B cell (primary cell): ENCODE data around the gene SAPCD2. TPM values are rescaled to one million over a fixed set of nuclear protein-coding genes. Genes with fewer than 3 reads are reported as not detected.

Experiments used
- ATAC-seq: fragments of 200-7000 bp; cut with Tn5 transposase; one replicate; pipeline ENCODE4 v1.10.0; 2021; ENCODE audit warnings: low read depth, mild to moderate bottlenecking, moderate number of reproducible peaks, moderate library complexity
- CTCF ChIA-PET: fragments of 350-600 bp; sonication (Branson Sonifier 250); formaldehyde crosslinking; loops from one replicate; lab custom pipeline; 2021; ENCODE audit warnings: antibody characterized with exemption, inconsistent platforms; lab: Charles Lee
- POLR2A ChIA-PET: fragments of 350-600 bp; sonication (Branson Sonifier 250); formaldehyde crosslinking; loops from one replicate; lab custom pipeline; 2021; ENCODE audit warnings: antibody characterized with exemption; lab: Charles Lee
- DNase-seq: peaks from one replicate; pipeline ENCODE4 v3.0.0; 2013
- H2AFZ ChIP-seq: 2 replicates; pipeline ENCODE4 v1.6.1; 2012; ENCODE audit warnings: mild to moderate bottlenecking, low read depth, low read length; ENCODE audit not compliant: insufficient read depth, poor library complexity, severe bottlenecking
- H3K27ac ChIP-seq, 2 donors: 1 replicate in 1 of 2; 2 replicates in 1 of 2; pipeline ENCODE4 v1.5.1; 2012 to 2013; ENCODE audit warnings: low read length in 2 of 2, mild to moderate bottlenecking in 2 of 2, moderate library complexity in 1 of 2
- H3K27me3 ChIP-seq, 4 experiments: fragments of 200-600 bp in 1 of 4; sonication (generic) in 1 of 4; replicated peaks in 1 of 4; 1 replicate in 2 of 4; 2 replicates in 2 of 4; pipeline versions ENCODE4 v1.6.1 to v1.7.0; 2013 to 2016; ENCODE audit warnings: low read length in 3 of 4, mild to moderate bottlenecking in 2 of 4, mixed read lengths in 1 of 4, moderate library complexity in 1 of 4; ENCODE audit not compliant: insufficient read depth in 4 of 4, control insufficient read depth in 3 of 4; ENCODE audit errors: control extremely low read depth in 1 of 4
- H3K36me3 ChIP-seq, 2 experiments: replicated peaks in 1 of 2; 1 replicate in 1 of 2; 2 replicates in 1 of 2; pipeline versions ENCODE4 v1.6.1 to v1.7.1; 2013; ENCODE audit warnings: low read length in 1 of 2; ENCODE audit not compliant: insufficient read depth in 2 of 2, control insufficient read depth in 1 of 2; ENCODE audit errors: control extremely low read depth in 1 of 2, extremely low read depth in 1 of 2
- H3K4me1 ChIP-seq, 2 donors: fragments of 200-600 bp in 1 of 2; sonication (generic) in 1 of 2; 1 replicate in 1 of 2; 2 replicates in 1 of 2; pipeline versions ENCODE4 v1.5.1 to v1.6.1; 2013 to 2017; ENCODE audit warnings: low read length in 2 of 2; ENCODE audit not compliant: control insufficient read depth in 2 of 2, insufficient read depth in 2 of 2
- H3K4me2 ChIP-seq: replicated peaks from 2 replicates; pipeline ENCODE3; 2012; ENCODE audit warnings: mild to moderate bottlenecking, low read depth, low read length; ENCODE audit not compliant: poor library complexity, severe bottlenecking
- H3K4me3 ChIP-seq, 5 experiments: fragments of 200-600 bp in 1 of 5; sonication (generic) in 1 of 5; 1 replicate in 3 of 5; 2 replicates in 2 of 5; pipeline versions ENCODE4 v1.5.1 to v1.7.0; 2011 to 2016; ENCODE audit warnings: low read length in 4 of 5, mild to moderate bottlenecking in 4 of 5, low read depth in 2 of 5, control low read depth in 1 of 5, moderate library complexity in 1 of 5; ENCODE audit not compliant: insufficient read depth in 1 of 5; ENCODE audit errors: control extremely low read depth in 1 of 5, extremely low read depth in 1 of 5
- H3K79me2 ChIP-seq: fragments of 200-600 bp; sonication (generic); one replicate; pipeline ENCODE4 v1.6.0; 2016; ENCODE audit warnings: low read length; ENCODE audit not compliant: control insufficient read depth, insufficient read depth
- H3K9ac ChIP-seq: fragments of 200-600 bp; sonication (generic); 2 replicates; pipeline ENCODE4 v1.6.1; 2017; ENCODE audit warnings: mild to moderate bottlenecking, low read length, moderate library complexity
- H3K9me3 ChIP-seq, 3 donors: one replicate each; pipeline versions ENCODE4 v1.6.1 to v1.7.1; 2013; ENCODE audit warnings: low read length in 2 of 3; ENCODE audit not compliant: control insufficient read depth in 2 of 3, insufficient read depth in 1 of 3; ENCODE audit errors: control extremely low read depth in 1 of 3
- H4K20me1 ChIP-seq: 2 replicates; pipeline ENCODE4 v1.6.0; 2012; ENCODE audit warnings: mild to moderate bottlenecking, low read length; ENCODE audit not compliant: insufficient read depth, control insufficient read depth, poor library complexity, severe bottlenecking
- H3K27ac Mint-ChIP-seq: one replicate; pipeline ENCODE4 v1.8.0; 2021; ENCODE audit warnings: mixed read lengths
- H3K27me3 Mint-ChIP-seq: one replicate; pipeline ENCODE4 v1.8.0; 2021; ENCODE audit warnings: mixed read lengths
- H3K4me1 Mint-ChIP-seq: one replicate; pipeline ENCODE4 v1.8.0; 2021; ENCODE audit warnings: mixed read lengths
- H3K4me3 Mint-ChIP-seq: one replicate; pipeline ENCODE4 v1.8.0; 2021; ENCODE audit warnings: mixed read lengths
- H3K9me3 Mint-ChIP-seq: one replicate; pipeline ENCODE4 v1.8.0; 2022; ENCODE audit warnings: mixed read lengths; ENCODE audit not compliant: insufficient read depth
- CTCF ChIP-seq: fragments of 200-600 bp; IDR thresholded peaks from one replicate; pipeline ENCODE4 v1.8.0; 2022; ENCODE audit warnings: antibody characterized with exemption, mild to moderate bottlenecking
- EZH2 ChIP-seq: IDR thresholded peaks from 2 replicates; pipeline ENCODE4 v1.6.1; 2012; ENCODE audit warnings: borderline replicate concordance, low read depth, mild to moderate bottlenecking, moderate library complexity, low read length; ENCODE audit not compliant: insufficient read depth, poor library complexity, severe bottlenecking
- WGBS: methylation state at CpG from one replicate; pipeline ENCODE4 v1.1.5; 2013; ENCODE audit warnings: missing lambda C conversion rate; ENCODE audit not compliant: insufficient coverage; 5-methylcytosine and 5-hydroxymethylcytosine counted together
- intact Hi-C: fragments of 100-400 bp; cut with micrococcal nuclease; formaldehyde crosslinking; loops from one replicate; pipeline ENCODE4 v1.10.0; 2022
- polyA plus RNA-seq: library from polyadenylated mRNA; depleted of rRNA; stranded (reverse); fragments of >200 nt; gene quantifications from 2 replicates; pipeline ENCODE4 v1.2.3, GENCODE V29; 2012
- total RNA-seq, 2 donors: library from RNA; stranded (reverse); fragments of 120-200 nt in 1 of 2; gene quantifications; 1 replicate in 1 of 2; 2 replicates in 1 of 2; pipeline versions ENCODE4 v1.2.3 to v1.2.4, GENCODE V29; 2013 to 2022

Gene SAPCD2
- total and polyA plus RNA-seq, 2 donors (not counting 1 experiment from before 2014, with no cell fraction given), result 0.39 to 0.69 TPM

- Histone ChIP-seq H3K27me3 (no peaks in the 10 kb centered on the region), H4K20me1 (peaks cover 11% of the 10 kb centered on the region), H3K9me3 (peaks cover 0 to 7% (median 0%) of the 10 kb centered on the region in 3 donors), H3K36me3 (no peaks in the 10 kb centered on the region), H2AFZ (peak overlapping the region; percentile 83), H3K4me3 (peak overlapping the region in 4 of 5 experiments; percentile 64 to 77 (median 66)), H3K4me2 (peak overlapping the region; percentile 100), H3K27ac (peak overlapping the region in 1 of 2 donors; percentile 24), H3K9ac (peak overlapping the region; percentile 70), H3K4me1 (peaks cover 55 to 71% of the 10 kb centered on the region in 2 donors), H3K79me2 (peaks cover 12% of the 10 kb centered on the region)
- ATAC-seq (peak; percentile 53), DNase-seq (peak; percentile 85)
- Mint-ChIP-seq H3K27ac (peak overlapping the region; percentile 74), H3K9me3 (no peaks in the 10 kb centered on the region), H3K4me1 (peaks cover 61% of the 10 kb centered on the region), H3K4me3 (peak overlapping the region; percentile 90), H3K27me3 (no peaks in the 10 kb centered on the region)
- WGBS, result under 1% methylated on average over 98 of the region's 98 CpGs
- CTCF ChIA-PET, result interaction anchor here (0.6 to 5.9 kb wide), 37 partner anchors 9 to 262 kb away, joined by 3 to 49 read pairs (median 5); partner anchors contain the start of genes AJM1, C8G, CLIC3 and CYSRT1
- POLR2A ChIA-PET, result interaction anchor here (0.9 to 3.0 kb wide), 4 partner anchors 32 to 195 kb away, joined by 3 to 19 read pairs (median 5); partner anchors contain the start of genes CLIC3 and PAXX
- intact Hi-C loops, result loop anchor here (1.0 to 2.0 kb wide), 2 partner anchors 36 to 241 kb away; partner anchors contain the start of gene PAXX
- no peak for TF ChIP-seq EZH2
- TF ChIP-seq CTCF, result no peak
Observed at GRCh38 chr9:137028263-137029057, 41.9 kb downstream of the SAPCD2 start.
